HG03159 (cell line): Measurements from ENCODE around the gene SENP3.

Experiments used
- ATAC-seq: cut with Tn5 transposase; IDR thresholded peaks from one replicate; pipeline ENCODE4 v1.9.1; 2021; ENCODE audit warnings: mild to moderate bottlenecking, moderate library complexity; ENCODE audit not compliant: unreplicated experiment

SENP3 gene

DNA sequence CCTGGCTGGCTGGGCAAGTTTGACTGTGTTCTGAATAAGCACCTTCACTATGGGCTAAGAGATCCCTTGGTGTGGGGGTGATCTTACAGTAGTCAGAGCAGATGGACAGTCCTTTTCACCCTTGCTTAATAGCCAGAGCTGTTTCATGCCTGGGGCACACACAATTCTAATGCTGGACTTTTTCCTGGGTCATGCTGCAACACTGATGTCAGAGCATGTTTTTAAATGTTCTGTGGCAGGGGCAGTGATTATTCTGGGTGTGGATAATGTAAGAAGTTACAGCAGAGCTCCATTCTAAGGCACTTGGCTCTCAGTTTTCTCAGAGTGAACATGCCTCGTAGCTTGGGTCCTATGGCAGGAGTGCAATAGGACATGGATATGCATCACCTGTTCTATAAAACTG is 13.8 kb downstream of the SENP3 start:
- ATAC-seq, result no peak

DNA sequence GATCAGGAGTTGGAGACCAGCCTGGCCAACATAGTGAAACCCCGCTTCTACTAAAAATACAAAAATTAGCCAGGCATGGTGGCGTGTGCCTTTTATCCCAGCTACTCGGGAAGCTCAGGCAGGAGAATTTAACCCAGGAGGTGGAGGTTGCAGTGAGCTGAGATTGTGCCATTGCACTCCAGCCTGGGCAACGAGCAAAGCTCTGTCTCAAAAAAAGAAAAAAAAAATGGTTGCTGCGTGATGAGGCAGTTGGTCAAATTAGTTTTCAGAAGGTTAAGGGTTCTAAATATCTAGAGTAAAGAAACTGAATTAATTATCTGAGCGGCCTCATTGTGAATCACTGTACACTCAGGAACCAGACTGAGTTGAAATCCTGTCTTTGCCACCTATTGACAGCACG is 14.2 kb downstream of the SENP3 start:
- ATAC-seq, result no peak

DNA sequence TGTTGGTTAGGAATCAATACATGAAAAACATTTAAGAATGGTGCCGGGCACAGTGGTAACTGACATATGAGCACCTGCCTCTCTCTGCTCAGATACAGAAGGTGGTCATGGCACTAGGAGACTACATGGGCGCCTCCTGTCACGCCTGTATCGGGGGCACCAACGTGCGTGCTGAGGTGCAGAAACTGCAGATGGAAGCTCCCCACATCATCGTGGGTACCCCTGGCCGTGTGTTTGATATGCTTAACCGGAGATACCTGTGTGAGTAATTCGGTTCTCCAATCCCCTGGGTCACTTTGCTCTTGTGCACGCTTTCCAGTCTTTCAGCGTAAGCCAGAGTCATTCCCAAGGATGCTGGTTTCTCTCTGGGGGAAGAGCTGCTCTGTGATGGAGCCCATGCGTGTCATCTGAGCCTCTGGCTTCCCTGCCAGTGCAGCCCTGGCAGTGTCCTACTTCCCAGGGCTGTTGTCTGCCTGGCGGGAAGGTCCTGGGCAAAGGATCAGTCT is 14.8 kb downstream of the SENP3 start:
- ATAC-seq, result no peak

DNA sequence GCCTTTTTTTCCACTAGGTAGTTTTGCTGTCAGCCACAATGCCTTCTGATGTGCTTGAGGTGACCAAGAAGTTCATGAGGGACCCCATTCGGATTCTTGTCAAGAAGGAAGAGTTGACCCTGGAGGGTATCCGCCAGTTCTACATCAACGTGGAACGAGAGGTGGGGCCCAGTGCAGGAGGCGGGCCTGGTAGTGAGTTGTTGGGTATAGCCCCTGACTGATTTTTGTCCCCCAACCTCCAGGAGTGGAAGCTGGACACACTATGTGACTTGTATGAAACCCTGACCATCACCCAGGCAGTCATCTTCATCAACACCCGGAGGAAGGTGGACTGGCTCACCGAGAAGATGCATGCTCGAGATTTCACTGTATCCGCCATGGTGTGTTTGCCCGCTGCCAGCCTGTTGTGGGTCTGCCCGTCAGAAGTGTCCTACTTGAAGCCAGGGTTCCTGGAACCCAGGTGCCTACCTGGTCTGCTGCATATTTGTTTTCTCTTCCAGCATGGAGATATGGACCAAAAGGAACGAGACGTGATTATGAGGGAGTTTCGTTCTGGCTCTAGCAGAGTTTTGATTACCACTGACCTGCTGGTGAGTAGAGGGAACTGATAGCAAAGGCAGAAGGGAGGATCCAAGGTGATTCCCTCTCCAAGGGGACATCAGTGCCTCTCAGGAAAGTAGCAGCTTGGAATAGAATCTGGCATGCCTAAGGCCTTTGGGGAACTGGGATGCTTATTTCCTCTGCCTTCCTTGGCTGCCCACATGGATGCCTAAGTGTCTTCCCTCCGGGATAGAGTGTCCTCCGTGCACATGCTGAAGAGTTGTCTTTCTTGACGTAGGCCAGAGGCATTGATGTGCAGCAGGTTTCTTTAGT is 15.8 kb downstream of the SENP3 start:
- no peak for ATAC-seq

DNA sequence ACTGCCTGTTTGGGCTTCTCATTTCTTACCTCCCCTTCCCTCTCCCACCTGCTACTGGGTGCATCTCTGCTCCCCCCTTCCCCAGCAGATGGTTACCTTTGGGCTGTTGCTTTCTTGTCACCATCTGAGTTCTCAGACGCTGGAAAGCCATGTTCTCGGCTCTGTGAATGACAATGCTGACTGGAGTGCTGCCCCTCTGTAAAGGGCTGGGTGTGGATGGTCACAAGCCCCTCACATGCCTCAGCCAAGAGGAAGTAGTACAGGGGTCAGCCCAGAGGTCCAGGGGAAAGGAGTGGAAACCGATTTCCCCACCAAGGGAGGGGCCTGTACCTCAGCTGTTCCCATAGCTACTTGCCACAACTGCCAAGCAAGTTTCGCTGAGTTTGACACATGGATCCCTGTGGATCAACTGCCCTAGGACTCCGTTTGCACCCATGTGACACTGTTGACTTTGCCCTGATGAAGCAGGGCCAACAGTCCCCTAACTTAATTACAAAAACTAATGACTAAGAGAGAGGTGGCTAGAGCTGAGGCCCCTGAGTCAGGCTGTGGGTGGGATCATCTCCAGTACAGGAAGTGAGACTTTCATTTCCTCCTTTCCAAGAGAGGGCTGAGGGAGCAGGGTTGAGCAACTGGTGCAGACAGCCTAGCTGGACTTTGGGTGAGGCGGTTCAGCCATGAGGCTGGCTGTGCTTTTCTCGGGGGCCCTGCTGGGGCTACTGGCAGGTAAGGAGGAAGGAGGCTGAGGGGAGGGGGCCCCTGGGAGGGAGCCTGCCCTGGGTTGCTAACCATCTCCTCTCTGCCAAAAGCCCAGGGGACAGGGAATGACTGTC is 17.5 kb downstream of the SENP3 start, which contains the start of gene CD68:
TSS of gene CD68 (plus strand) at position 638 of the 833 bp plus-strand sequence. CDS start at position 678, 40 bp downstream.
- peak; percentile 34 for ATAC-seq

DNA sequence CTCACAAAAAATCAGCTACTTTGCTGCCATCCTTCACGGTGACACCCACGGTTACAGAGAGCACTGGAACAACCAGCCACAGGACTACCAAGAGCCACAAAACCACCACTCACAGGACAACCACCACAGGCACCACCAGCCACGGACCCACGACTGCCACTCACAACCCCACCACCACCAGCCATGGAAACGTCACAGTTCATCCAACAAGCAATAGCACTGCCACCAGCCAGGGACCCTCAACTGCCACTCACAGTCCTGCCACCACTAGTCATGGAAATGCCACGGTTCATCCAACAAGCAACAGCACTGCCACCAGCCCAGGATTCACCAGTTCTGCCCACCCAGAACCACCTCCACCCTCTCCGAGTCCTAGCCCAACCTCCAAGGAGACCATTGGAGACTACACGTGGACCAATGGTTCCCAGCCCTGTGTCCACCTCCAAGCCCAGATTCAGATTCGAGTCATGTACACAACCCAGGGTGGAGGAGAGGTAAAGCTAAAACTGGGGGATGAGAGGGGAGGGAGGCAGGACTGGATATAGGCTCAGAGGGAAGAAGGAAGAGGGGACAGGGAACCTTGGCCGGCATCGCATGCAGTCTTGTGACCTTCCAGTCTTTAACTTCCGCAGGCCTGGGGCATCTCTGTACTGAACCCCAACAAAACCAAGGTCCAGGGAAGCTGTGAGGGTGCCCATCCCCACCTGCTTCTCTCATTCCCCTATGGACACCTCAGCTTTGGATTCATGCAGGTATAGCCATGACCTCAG is 18.3 kb downstream of the SENP3 start:
- ATAC-seq, result no peak

DNA sequence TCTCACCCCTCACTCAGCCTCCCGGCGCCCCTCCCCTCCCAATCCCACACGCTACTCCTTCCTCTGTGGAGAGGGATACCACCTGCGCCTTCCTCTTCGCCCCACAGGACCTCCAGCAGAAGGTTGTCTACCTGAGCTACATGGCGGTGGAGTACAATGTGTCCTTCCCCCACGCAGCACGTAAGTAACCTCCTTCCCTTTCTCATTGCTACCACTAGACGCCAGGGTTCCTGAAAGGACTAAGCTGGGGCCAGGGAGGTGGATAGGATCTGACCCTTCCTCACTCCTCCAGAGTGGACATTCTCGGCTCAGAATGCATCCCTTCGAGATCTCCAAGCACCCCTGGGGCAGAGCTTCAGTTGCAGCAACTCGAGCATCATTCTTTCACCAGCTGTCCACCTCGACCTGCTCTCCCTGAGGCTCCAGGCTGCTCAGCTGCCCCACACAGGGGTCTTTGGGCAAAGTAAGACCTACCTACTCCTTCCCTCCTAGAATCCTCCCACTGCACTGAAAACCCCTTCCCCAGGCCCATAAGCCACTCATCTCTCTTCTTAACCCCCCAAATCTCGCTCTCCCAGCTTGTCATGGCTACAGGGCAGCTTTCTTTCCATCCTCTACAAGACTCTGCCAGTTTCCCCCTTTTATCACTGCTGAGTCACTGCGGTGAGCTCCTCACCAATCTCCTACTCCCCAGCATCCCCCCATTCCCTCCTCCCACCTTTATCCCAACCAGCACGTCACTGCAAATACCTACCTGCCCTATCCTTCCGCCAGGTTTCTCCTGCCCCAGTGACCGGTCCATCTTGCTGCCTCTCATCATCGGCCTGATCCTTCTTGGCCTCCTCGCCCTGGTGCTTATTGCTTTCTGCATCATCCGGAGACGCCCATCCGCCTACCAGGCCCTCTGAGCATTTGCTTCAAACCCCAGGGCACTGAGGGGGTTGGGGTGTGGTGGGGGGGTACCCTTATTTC is 19.2 kb downstream of the SENP3 start:
- no peak for ATAC-seq

DNA sequence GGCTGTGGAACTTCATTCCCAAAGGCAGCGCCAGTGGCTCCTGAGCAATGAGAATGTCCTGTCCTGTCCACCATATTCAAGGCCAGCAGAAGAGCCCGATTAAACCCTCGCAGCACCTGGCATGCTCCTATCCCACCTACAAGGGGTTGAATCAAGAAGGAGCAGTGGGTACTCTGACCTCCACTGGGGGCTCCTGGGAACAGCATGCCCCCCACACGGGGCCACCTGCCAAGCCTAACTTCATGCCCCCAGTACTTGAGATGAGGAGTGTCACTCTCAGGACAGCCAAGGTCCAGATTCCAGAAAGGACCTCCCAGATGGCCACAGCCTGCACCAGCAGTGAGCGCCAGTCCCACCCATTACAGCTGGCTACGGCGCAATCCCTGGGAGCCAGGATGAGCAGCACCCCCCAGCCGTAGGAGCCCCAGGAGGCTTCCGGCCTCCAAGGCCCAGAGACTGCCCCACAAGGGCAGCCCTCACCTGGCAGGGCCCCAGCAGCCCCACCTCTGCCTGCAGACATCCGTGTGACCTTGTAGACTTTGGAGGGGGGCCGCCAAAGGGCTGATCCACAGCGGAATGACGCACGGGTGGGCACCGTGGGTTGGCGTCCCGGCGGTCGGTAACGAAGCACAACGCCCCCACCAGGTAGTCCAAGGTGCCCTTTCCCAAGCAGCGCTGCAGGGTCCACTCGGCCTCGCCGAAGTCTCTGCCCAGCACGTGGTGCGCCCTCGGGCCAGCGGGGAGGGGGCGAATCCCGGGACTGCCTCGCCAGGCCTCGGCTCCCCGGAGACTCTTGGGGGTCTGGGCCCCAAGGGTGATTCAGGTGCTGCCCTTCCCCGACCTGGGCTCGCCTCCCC is 20.9 kb downstream of the SENP3 start:
- no peak for ATAC-seq

DNA sequence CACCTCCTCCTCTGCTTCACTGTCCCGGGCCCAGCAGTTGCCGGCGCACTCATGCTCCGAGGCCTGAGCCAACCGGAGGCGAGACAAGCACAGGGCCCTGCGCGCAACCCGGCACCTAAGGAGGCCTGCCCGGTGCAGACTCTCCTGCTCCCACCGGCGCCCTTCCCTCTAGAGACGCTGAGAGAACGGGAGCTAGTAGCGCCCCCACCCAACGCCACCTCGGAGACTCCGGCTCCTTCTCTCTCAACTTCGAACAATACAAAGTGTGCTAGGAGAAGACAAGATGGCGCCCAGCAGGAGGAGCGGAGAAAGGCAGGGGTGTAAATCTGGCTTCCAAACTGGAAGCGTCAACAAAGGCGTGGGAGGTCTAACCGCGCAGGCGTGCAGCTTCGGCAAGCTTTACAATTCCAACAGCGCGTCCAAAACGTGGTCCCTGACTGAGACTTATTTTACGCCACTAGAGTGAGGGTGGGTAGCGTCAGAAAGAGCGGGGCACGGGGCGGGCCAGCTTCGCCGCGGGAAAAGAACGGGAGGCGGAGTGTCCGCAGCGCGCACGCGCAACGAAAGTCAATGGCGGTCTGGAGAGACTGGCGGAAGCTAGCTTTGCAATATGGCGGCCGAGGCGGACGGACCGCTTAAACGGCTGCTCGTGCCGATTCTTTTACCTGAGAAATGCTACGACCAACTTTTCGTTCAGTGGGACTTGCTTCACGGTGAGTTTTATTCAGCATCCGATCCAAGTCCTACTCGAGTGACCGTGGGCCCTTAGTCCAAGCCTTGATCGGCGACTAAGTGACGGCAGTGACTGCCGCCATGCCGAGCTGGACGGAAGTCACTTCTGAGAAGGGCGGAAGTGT is 21.8 kb downstream of the SENP3 start, which contains the start of gene MPDU1:
TSS of gene MPDU1 (plus strand) at position 600 of the 857 bp plus-strand sequence. CDS start at position 611, 11 bp downstream.
- ATAC-seq, result peak; percentile 68

DNA sequence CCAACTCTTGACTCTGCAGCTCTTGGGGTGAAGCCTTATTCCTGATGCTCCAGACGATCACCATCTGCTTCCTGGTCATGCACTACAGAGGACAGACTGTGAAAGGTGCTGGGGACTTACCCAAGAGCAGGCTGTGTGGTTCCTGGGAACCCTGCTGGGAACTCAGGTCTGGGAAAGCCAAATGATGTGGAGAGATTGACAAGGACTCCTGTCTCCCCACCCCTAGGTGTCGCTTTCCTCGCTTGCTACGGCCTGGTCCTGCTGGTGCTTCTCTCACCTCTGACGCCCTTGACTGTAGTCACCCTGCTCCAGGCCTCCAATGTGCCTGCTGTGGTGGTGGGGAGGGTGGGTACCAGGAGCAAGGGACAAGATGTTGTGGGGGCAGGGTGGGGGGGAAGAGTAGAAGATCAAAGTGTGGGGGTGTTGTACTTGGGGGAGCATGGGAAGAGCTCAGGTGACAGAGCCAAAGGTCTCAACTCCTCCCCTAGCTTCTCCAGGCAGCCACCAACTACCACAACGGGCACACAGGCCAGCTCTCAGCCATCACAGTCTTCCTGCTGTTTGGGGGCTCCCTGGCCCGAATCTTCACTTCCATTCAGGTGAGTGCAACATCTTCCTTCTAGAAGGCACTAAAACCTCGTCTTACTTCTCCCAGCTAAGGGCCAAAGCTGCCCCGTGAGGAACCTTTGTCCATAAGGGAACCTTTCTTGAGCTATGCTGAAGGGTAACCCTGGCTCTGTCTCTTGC is 25.1 kb downstream of the SENP3 start:
- ATAC-seq, result no peak

DNA sequence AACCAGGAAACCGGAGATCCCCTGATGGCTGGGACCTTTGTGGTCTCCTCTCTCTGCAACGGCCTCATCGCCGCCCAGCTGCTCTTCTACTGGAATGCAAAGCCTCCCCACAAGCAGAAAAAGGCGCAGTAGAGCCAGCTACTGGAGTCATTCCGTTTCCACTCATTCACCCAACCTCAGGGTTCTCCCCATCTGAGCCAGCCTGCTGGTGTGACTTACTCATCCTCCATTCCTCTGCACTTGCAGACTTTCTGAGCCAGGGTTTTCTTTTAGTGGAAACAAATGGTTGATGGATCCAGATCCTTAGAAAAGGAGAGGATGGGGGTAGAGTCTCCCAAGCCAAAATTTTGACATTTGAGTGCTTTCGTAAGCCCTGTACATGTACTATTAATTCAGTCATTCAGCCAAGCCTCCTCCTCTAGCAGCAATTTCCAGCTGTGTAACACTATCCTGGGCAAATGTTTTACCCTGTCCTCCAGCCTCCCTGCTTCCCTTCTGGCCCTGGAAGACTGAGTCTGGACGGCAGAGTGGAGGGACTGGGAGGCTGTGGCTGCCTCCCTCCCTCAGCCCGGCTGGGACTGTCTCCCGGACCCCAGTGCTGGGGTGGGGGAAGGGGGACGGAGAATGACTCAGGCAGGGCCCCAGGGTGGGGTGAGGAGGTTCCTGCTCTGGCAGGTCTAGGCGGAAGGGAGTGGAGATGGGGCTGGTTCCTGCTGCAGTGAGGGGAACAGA is 25.9 kb downstream of the SENP3 start:
- no peak for ATAC-seq

DNA sequence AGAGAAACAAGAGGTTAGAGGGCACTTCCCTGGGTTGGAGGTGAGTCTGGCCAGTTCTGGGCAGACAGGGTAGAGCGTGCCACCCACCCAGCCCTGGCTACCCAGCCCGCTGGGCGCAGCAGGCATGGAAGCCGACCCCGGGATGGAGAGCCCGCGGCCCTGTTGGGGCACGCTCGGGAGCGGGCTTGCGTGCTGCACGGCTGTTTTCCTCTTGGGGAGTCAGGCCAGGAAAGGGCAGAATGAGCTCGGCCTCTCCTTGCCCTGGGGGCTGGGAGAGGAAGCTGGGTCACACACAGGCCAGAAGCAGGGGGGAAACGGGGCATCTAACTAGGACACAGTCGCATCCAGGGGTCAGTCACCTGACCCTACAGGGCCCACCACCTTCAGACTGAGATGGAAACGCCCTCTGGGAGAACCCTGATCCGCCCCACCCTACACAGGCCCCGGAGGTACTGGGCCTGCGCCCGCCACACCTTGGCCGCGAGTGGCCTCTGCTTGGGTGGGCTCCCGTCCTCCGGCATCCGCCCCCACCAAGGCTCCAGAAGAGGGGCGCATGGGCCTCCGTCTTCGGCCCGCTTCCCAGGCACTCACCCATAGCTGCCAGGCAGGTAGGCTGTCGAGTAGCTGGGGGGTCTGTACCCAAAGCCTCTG is 27.0 kb downstream of the SENP3 start:
- no peak for ATAC-seq

DNA sequence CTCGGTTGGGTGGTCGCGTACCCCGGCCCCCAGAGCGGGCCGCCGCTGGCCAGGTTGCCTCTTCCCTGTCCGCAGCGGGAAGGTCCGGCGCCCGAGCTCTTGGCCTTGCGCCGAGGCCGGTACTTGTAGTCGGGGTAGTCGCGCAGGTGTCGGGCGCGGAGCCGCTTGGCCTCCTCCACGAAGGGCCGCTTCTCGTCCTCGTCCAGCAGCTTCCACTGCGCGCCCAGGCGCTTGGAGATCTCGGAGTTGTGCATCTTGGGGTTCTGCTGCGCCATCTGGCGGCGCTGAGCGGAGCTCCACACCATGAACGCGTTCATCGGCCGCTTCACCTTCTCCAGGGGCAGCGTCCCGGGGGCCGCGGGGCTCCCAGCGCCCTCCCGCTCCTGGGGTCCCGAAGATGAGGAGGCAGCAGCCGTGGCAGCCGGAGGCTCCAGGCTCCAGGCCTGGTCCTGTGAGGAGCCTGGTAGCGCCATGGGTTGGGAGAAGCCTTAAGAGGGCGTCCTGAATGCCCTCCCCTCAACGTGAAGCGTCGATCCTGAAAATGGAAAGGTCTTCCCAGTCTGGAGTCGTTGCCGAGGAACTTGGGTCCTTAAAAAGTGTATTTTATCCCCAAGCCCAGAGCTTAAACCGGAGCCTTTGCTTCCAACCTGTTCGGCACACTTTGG is 27.6 kb downstream of the SENP3 start:
- ATAC-seq, result no peak

DNA sequence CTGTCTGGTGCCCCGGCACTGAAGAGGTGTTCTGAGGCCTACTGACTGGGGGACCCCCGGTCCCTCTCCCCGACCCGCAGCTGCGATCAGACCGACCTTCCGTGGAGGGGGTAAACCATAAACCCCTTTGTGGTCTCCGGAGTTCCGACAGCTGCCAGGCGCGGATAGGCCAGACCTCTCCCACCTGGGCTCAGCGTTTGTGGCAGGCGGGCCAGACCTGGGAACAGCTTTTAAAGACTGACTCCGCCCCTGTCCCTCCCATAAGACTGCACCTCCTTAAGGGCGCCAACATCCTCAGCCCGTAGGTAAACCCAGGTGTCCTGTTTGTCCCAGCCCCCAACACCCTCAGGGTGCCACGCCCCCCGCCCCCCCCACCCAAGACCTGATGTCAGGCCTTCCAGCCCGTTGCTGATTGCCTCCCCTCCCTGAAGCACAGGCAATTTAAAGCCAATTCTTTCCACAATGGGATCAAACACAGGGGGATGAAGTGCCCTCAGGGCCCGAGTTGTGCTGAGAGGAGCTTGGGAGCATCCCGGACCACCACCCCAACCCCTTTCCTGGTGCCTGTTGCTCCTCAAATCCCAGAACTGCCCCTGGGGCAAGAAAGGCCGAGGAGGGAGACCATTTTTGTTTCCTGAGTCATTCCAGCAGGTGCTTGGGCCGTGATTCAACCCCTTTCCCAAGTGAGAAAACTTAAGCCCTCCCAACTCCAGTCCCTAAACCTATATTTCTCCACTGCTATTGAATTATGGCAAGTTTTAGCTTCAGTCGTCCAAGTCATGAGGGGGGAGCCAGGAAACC is 28.4 kb downstream of the SENP3 start, which contains the start of gene SOX15:
TSS of gene SOX15 (minus strand) at position 204 of the 801 bp plus-strand sequence. CDS start 418 bp downstream, outside the sequence.
- no peak for ATAC-seq
